Neuronal stem cell (in vitro differentiated cells): Measurements from ENCODE around the gene CLTB.
"Not testable (repeated sequence)": the region's sequence is repeated elsewhere in the genome, so short reads cannot be mapped to it uniquely, and the experiment has no call there.

Source experiments
- DNase-seq: peaks from one replicate; pipeline ENCODE4 v3.0.0-alpha.2; 2013; ENCODE audit warnings: low spot score
- H2AFZ ChIP-seq: one replicate; pipeline ENCODE4 v1.6.1; 2013; ENCODE audit warnings: mild to moderate bottlenecking, low read length, inconsistent platforms
- H2AK5ac ChIP-seq: 2 replicates; pipeline ENCODE4 v1.6.1; 2013; ENCODE audit warnings: low read depth, mild to moderate bottlenecking, inconsistent platforms, low read length, moderate library complexity, mixed read lengths
- H2BK120ac ChIP-seq: 2 replicates; pipeline ENCODE4 v1.6.1; 2013; ENCODE audit warnings: low read depth, mild to moderate bottlenecking, inconsistent platforms, low read length, moderate library complexity, mixed read lengths
- H2BK12ac ChIP-seq: one replicate; pipeline ENCODE4 v1.6.1; 2013; ENCODE audit warnings: low read length, inconsistent platforms
- H2BK15ac ChIP-seq: 2 replicates; pipeline ENCODE4 v1.6.1; 2013; ENCODE audit warnings: mild to moderate bottlenecking, low read length, inconsistent platforms, mixed read lengths
- H2BK5ac ChIP-seq: one replicate; pipeline ENCODE4 v1.6.1; 2013; ENCODE audit warnings: inconsistent platforms, mild to moderate bottlenecking, low read length, moderate library complexity
- H3K14ac ChIP-seq: one replicate; pipeline ENCODE4 v1.6.1; 2013; ENCODE audit warnings: low read length, inconsistent platforms
- H3K18ac ChIP-seq: 2 replicates; pipeline ENCODE4 v1.6.1; 2013; ENCODE audit warnings: low read length, inconsistent platforms
- H3K23ac ChIP-seq: 2 replicates; pipeline ENCODE4 v1.6.1; 2013; ENCODE audit warnings: low read depth, mild to moderate bottlenecking, mixed read lengths, low read length, inconsistent platforms; ENCODE audit not compliant: poor library complexity
- H3K27ac ChIP-seq: replicated peaks from 3 replicates; pipeline ENCODE4 v1.5.1; 2013; ENCODE audit warnings: low read length, inconsistent platforms
- H3K27me3 ChIP-seq, 3 experiments: 2 replicates each; pipeline ENCODE4 v1.6.1; 2013; ENCODE audit warnings: low read length in 3 of 3, mild to moderate bottlenecking in 2 of 3, inconsistent platforms in 1 of 3, low read depth in 1 of 3, mixed read lengths in 1 of 3, moderate library complexity in 1 of 3; ENCODE audit not compliant: control insufficient read depth in 3 of 3, insufficient read depth in 3 of 3
- H3K36me3 ChIP-seq, 2 donors: replicated peaks in 1 of 2; 2 replicates each; pipeline ENCODE4 v1.6.1; 2013; ENCODE audit warnings: low read length in 2 of 2; ENCODE audit not compliant: control insufficient read depth in 2 of 2, insufficient read depth in 2 of 2
- H3K4ac ChIP-seq: 2 replicates; pipeline ENCODE4 v1.6.1; 2013; ENCODE audit warnings: inconsistent platforms, mild to moderate bottlenecking, low read length, moderate library complexity
- H3K4me1 ChIP-seq, 2 donors: 1 replicate in 1 of 2; 2 replicates in 1 of 2; pipeline ENCODE4 v1.6.1; 2013; ENCODE audit warnings: low read length in 2 of 2, low read depth in 1 of 2; ENCODE audit not compliant: control insufficient read depth in 2 of 2, insufficient read depth in 1 of 2
- H3K4me2 ChIP-seq: one replicate; pipeline ENCODE4 v1.6.1; 2013; ENCODE audit warnings: mild to moderate bottlenecking, low read length, inconsistent platforms; ENCODE audit not compliant: insufficient read depth, poor library complexity, severe bottlenecking
- H3K4me3 ChIP-seq, 2 donors: 2 replicates each; pipeline ENCODE4 v1.5.1; 2013; ENCODE audit warnings: low read length in 2 of 2, mild to moderate bottlenecking in 2 of 2, inconsistent platforms in 1 of 2, moderate library complexity in 1 of 2
- H3K79me1 ChIP-seq: one replicate; pipeline ENCODE4 v1.6.1; 2013; ENCODE audit warnings: low read depth, mild to moderate bottlenecking, inconsistent platforms, low read length, moderate library complexity
- H3K9ac ChIP-seq: one replicate; pipeline ENCODE4 v1.6.1; 2013; ENCODE audit warnings: mild to moderate bottlenecking, low read depth, low read length, inconsistent platforms; ENCODE audit not compliant: poor library complexity
- H3K9me3 ChIP-seq, 2 donors: replicated peaks in 1 of 2; 2 replicates each; pipeline versions ENCODE3 to v1.6.1; 2013; ENCODE audit warnings: low read length in 2 of 2, mild to moderate bottlenecking in 2 of 2, inconsistent platforms in 1 of 2, low read depth in 1 of 2, mixed read lengths in 1 of 2, moderate library complexity in 1 of 2; ENCODE audit not compliant: control insufficient read depth in 2 of 2, insufficient read depth in 1 of 2
- H4K8ac ChIP-seq: one replicate; pipeline ENCODE4 v1.6.1; 2013; ENCODE audit warnings: low read depth, mild to moderate bottlenecking, inconsistent platforms, low read length, moderate library complexity
- H4K91ac ChIP-seq: one replicate; pipeline ENCODE4 v1.6.1; 2013; ENCODE audit warnings: low read length, low read depth, mild to moderate bottlenecking, inconsistent platforms; ENCODE audit not compliant: poor library complexity
- WGBS, 2 donors: extraction: QIAGEN DNeasy Blood & Tissue Kit; methylation state at CpG; one replicate each; pipeline ENCODE4 v1.1.7; 2013; ENCODE audit warnings: missing lambda C conversion rate in 2 of 2, mixed read lengths in 1 of 2; ENCODE audit not compliant: insufficient read length in 2 of 2, insufficient replicate concordance in 1 of 2; ENCODE audit errors: extremely low coverage in 2 of 2; 5-methylcytosine and 5-hydroxymethylcytosine counted together

Gene CLTB

GRCh38 chr5:176408252-176408573, 8.1 kb downstream of the CLTB start:
- not testable (repeated sequence) for H3K27ac ChIP-seq, DNase-seq, H2BK120ac ChIP-seq, H2AK5ac ChIP-seq, H3K14ac ChIP-seq, H3K18ac ChIP-seq, H2AFZ ChIP-seq, H3K79me1 ChIP-seq, H4K8ac ChIP-seq, H2BK12ac ChIP-seq, H3K9ac ChIP-seq, H3K9me3 ChIP-seq, H3K23ac ChIP-seq, H3K4me3 ChIP-seq, H3K4me1 ChIP-seq, H2BK15ac ChIP-seq, H2BK5ac ChIP-seq, H3K4me2 ChIP-seq, H3K4ac ChIP-seq, H3K27me3 ChIP-seq, H4K91ac ChIP-seq
- H3K36me3 ChIP-seq, result peaks cover 1 to 13% of the 10 kb centered on the region in 2 donors
- no CpG with 5 or more reads among the region's 10 CpGs for WGBS, 2 donors

GRCh38 chr5:176407456-176408251, 8.7 kb downstream of the CLTB start:
- H3K27ac ChIP-seq, result no peak overlapping the region
- no peak overlapping the region for H2BK5ac ChIP-seq
- no peak for DNase-seq
- H4K8ac ChIP-seq, result no peak overlapping the region
- H2AK5ac ChIP-seq, result no peak overlapping the region
- H3K4me3 ChIP-seq, result no peak overlapping the region
- H4K91ac ChIP-seq, result no peak overlapping the region
- peaks cover 1 to 13% of the 10 kb centered on the region in 2 donors for H3K36me3 ChIP-seq
- no peak overlapping the region for H3K14ac ChIP-seq
- H3K4ac ChIP-seq, result no peak overlapping the region
- no peak overlapping the region for H2BK120ac ChIP-seq
- H2BK12ac ChIP-seq, result no peak overlapping the region
- H3K18ac ChIP-seq, result no peak overlapping the region
- H3K4me2 ChIP-seq, result no peak overlapping the region
- no peaks in the 10 kb centered on the region for H3K9me3 ChIP-seq
- H3K23ac ChIP-seq, result no peak overlapping the region
- peaks cover 0 to 2% of the 10 kb centered on the region in 2 donors for H3K4me1 ChIP-seq
- no peaks in the 10 kb centered on the region for H3K27me3 ChIP-seq
- H2AFZ ChIP-seq, result no peak overlapping the region
- H3K79me1 ChIP-seq, result no peaks in the 10 kb centered on the region
- H3K9ac ChIP-seq, result no peak overlapping the region
- WGBS, 2 donors, result no CpG with 5 or more reads among the region's 6 CpGs
- H2BK15ac ChIP-seq, result no peak overlapping the region

GRCh38 chr5:176406436-176407052, 9.8 kb downstream of the CLTB start:
- Histone ChIP-seq H3K36me3 (peaks cover 1 to 13% of the 10 kb centered on the region in 2 donors), H4K8ac (no peak overlapping the region), H3K18ac (no peak overlapping the region), H4K91ac (no peak overlapping the region), H2AK5ac (no peak overlapping the region), H3K23ac (no peak overlapping the region), H3K4me2 (no peak overlapping the region), H2BK5ac (no peak overlapping the region), H3K9me3 (no peaks in the 10 kb centered on the region), H3K79me1 (no peaks in the 10 kb centered on the region), H2BK12ac (no peak overlapping the region), H3K27me3 (no peaks in the 10 kb centered on the region), H3K4me1 (peaks cover 0 to 2% of the 10 kb centered on the region in 2 donors), H2BK15ac (no peak overlapping the region), H3K9ac (no peak overlapping the region), H3K27ac (no peak overlapping the region), H3K14ac (no peak overlapping the region), H2BK120ac (no peak overlapping the region), H2AFZ (no peak overlapping the region), H3K4me3 (no peak overlapping the region), H3K4ac (no peak overlapping the region)
- no CpG with 5 or more reads among the region's 9 CpGs for WGBS, 2 donors
- DNase-seq, result no peak

GRCh38 chr5:176405656-176406435, 10.5 kb downstream of the CLTB start:
- no peak overlapping the region for H4K91ac ChIP-seq
- no peak overlapping the region for H3K14ac ChIP-seq
- H3K4ac ChIP-seq, result no peak overlapping the region
- no peak overlapping the region for H3K4me3 ChIP-seq
- H3K23ac ChIP-seq, result no peak overlapping the region
- H3K79me1 ChIP-seq, result no peaks in the 10 kb centered on the region
- H3K36me3 ChIP-seq, result peaks cover 1 to 13% of the 10 kb centered on the region in 2 donors
- H2BK15ac ChIP-seq, result no peak overlapping the region
- no peak overlapping the region for H2BK12ac ChIP-seq
- no peaks in the 10 kb centered on the region for H3K27me3 ChIP-seq
- no peak overlapping the region for H3K4me2 ChIP-seq
- no peak overlapping the region for H3K27ac ChIP-seq
- no peaks in the 10 kb centered on the region for H3K9me3 ChIP-seq
- H2BK120ac ChIP-seq, result no peak overlapping the region
- H3K9ac ChIP-seq, result no peak overlapping the region
- WGBS, 2 donors, result no CpG with 5 or more reads among the region's 20 CpGs
- H3K18ac ChIP-seq, result no peak overlapping the region
- DNase-seq, result no peak
- H4K8ac ChIP-seq, result peak overlapping the region; percentile 30
- H2AFZ ChIP-seq, result no peak overlapping the region
- H3K4me1 ChIP-seq, result peaks cover 0 to 2% of the 10 kb centered on the region in 2 donors
- no peak overlapping the region for H2AK5ac ChIP-seq
- H2BK5ac ChIP-seq, result no peak overlapping the region
